NCI-H2107 (cell line): ENCODE results near the gene ACOXL.
A peak's percentile ranks its signal among the peaks of the same experiment; 100 is the strongest.
"Not testable (repeated sequence)": the region's sequence is repeated elsewhere in the genome, so short reads cannot be mapped to it uniquely, and the experiment has no call there.

Source experiments
- DNase-seq: peaks from one replicate; lab custom pipeline; 2025; lab: John Stamatoyannopoulos, UW

The ACOXL gene

GRCh38 chr2:110732422-110733413, at the start of gene ACOXL:
ACOXL (plus strand) TSS chr2:110732573; CDS start chr2:110768390, 35,817 bp downstream.
- peak; percentile 35 for DNase-seq

GRCh38 chr2:110682872-110683271, 49.5 kb upstream of the ACOXL start:
- no peak for DNase-seq

GRCh38 chr2:110687775-110688484, 44.4 kb upstream of the ACOXL start:
- DNase-seq: not testable (repeated sequence)

GRCh38 chr2:110688594-110689091, 43.7 kb upstream of the ACOXL start:
- DNase-seq: no peak

GRCh38 chr2:110690083-110690965, 42.0 kb upstream of the ACOXL start:
- DNase-seq: no peak

GRCh38 chr2:110691612-110692258, 40.6 kb upstream of the ACOXL start:
- no peak for DNase-seq

- not testable (repeated sequence) for DNase-seq
Measured at GRCh38 chr2:110695146-110695898, 37.1 kb upstream of the ACOXL start.

GRCh38 chr2:110698253-110698652, 34.1 kb upstream of the ACOXL start:
- not testable (repeated sequence) for DNase-seq

- DNase-seq: no peak
Measured at GRCh38 chr2:110702514-110703380, 29.6 kb upstream of the ACOXL start.

- DNase-seq: no peak
Measured at GRCh38 chr2:110707386-110707965, 24.9 kb upstream of the ACOXL start.

GRCh38 chr2:110708455-110708854, 23.9 kb upstream of the ACOXL start:
- DNase-seq: no peak

- no peak for DNase-seq
Measured at GRCh38 chr2:110712737-110713136, 19.6 kb upstream of the ACOXL start.

GRCh38 chr2:110713513-110714362, 18.6 kb upstream of the ACOXL start:
- DNase-seq: no peak

- no peak for DNase-seq
Measured at GRCh38 chr2:110714452-110715224, 17.7 kb upstream of the ACOXL start.

- no peak for DNase-seq
Measured at GRCh38 chr2:110716959-110717645, 15.3 kb upstream of the ACOXL start.

GRCh38 chr2:110717734-110718133, 14.6 kb upstream of the ACOXL start:
- DNase-seq: no peak

GRCh38 chr2:110718382-110718781, 14.0 kb upstream of the ACOXL start:
- DNase-seq: no peak
